ENCODE results near the gene VSTM1. TPM values are rescaled to one million over a fixed set of nuclear protein-coding genes. Genes with fewer than 3 reads are reported as not detected.

The VSTM1 gene
- polyA plus RNA-seq, 1 experiment, result not detected

- H3K27me3 ChIP-seq (ENCODE audit: control insufficient read depth, insufficient read depth, low read length), result peaks cover 15% of the 10 kb centered on the region
- ChIA-PET CTCF (interaction anchor here (1.2 to 2.2 kb wide), 2 partner anchors 32 to 38 kb away, joined by 4 to 9 read pairs; no protein-coding TSS in a partner anchor), POLR2A (no interaction called here)
- no peak overlapping the region for H3K4me3 ChIP-seq (ENCODE audit: low read depth, low read length)
- H3K36me3 ChIP-seq (ENCODE audit: control insufficient read depth, insufficient read depth, low read length), result no peaks in the 10 kb centered on the region
- DNase-seq (ENCODE audit: low read depth), result no peak
- TF ChIP-seq CTCF (IDR thresholded peaks at IDR 0.05; ENCODE audit: insufficient read depth, low read depth, low read length), result no peak
Measured at GRCh38 chr19:53992211-53992610, 71.5 kb downstream of the VSTM1 start.

- no peak for TF ChIP-seq CTCF (IDR thresholded peaks at IDR 0.05; ENCODE audit: insufficient read depth, low read depth, low read length)
- DNase-seq (ENCODE audit: low read depth), result no peak
- ChIA-PET CTCF (interaction anchor here (1.0 to 1.2 kb wide), 2 partner anchors 37 to 39 kb away, joined by 4 read pairs; no protein-coding TSS in a partner anchor), POLR2A (interaction anchor here (0.6 kb wide), 1 partner anchor 117 kb away, joined by 8 read pairs; no protein-coding TSS in a partner anchor)
- Histone ChIP-seq H3K4me3 (ENCODE audit: low read depth, low read length) (peak within 1 kb of the TSS; percentile 33), H3K27me3 (ENCODE audit: control insufficient read depth, insufficient read depth, low read length) (peaks cover 15% of the 10 kb centered on the region), H3K36me3 (ENCODE audit: control insufficient read depth, insufficient read depth, low read length) (no peaks in the 10 kb centered on the region)
Measured at GRCh38 chr19:53991224-53992113, 72.2 kb downstream of the VSTM1 start, which contains the start of gene CACNG6. CACNG6 (plus strand) TSS chr19:53991637; CDS start chr19:53992878, 1,241 bp downstream.

Small RNA genes lying within 50 kb of the gene (small RNA-seq; reads per million reads assigned to genes)
- gene AC012314.20 (ENCODE audit: insufficient read length, low read depth, low replicate concordance), result not detected

Other genes starting within 250 kb of the VSTM1 start
- gene NLRP12, start 239.6 kb downstream of the VSTM1 start, polyA plus RNA-seq (2011; rRNA removed), result not detected in 2 replicates
- 92.9 and 134 TPM in 2 replicates for gene MYADM, start 196.0 kb downstream of the VSTM1 start, polyA plus RNA-seq (2011; rRNA removed)
- not detected in 2 replicates for gene PRKCG, start 181.7 kb downstream of the VSTM1 start, polyA plus RNA-seq (2011; rRNA removed)
- 0.50 and 0.90 TPM in 2 replicates for gene CACNG7, start 154.6 kb downstream of the VSTM1 start, polyA plus RNA-seq (2011; rRNA removed)
- gene CACNG8, start 101.0 kb downstream of the VSTM1 start, polyA plus RNA-seq (2011; rRNA removed), result 0.01 and 0.02 TPM in 2 replicates
- 0.04 TPM in 2 replicates for gene CACNG6, start 72.3 kb downstream of the VSTM1 start, polyA plus RNA-seq (2011; rRNA removed)
- gene TARM1, start 17.5 kb upstream of the VSTM1 start, polyA plus RNA-seq (2011; rRNA removed), result not detected in 2 replicates
- 0.27 and 0.66 TPM in 2 replicates for gene OSCAR, start 36.9 kb upstream of the VSTM1 start, polyA plus RNA-seq (2011; rRNA removed)
- 26.6 and 45.8 TPM in 2 replicates for gene NDUFA3, start 39.0 kb upstream of the VSTM1 start, polyA plus RNA-seq (2011; rRNA removed)
- 15.3 and 18.8 TPM in 2 replicates for gene TFPT, start 51.8 kb upstream of the VSTM1 start, polyA plus RNA-seq (2011; rRNA removed)
- 27.7 and 39.4 TPM in 2 replicates for gene PRPF31, start 51.9 kb upstream of the VSTM1 start, polyA plus RNA-seq (2011; rRNA removed)
- gene CNOT3, start 73.9 kb upstream of the VSTM1 start, polyA plus RNA-seq (2011; rRNA removed), result 6.2 and 6.3 TPM in 2 replicates
- gene LENG1, start 95.8 kb upstream of the VSTM1 start, polyA plus RNA-seq (2011; rRNA removed), result 3.7 and 4.4 TPM in 2 replicates
- 0.54 and 0.55 TPM in 2 replicates for gene TMC4, start 109.3 kb upstream of the VSTM1 start, polyA plus RNA-seq (2011; rRNA removed)
- 75.1 and 101 TPM in 2 replicates for gene MBOAT7, start 125.7 kb upstream of the VSTM1 start, polyA plus RNA-seq (2011; rRNA removed)
- 36.2 and 53.9 TPM in 2 replicates for gene TSEN34, start 127.4 kb upstream of the VSTM1 start, polyA plus RNA-seq (2011; rRNA removed)
- gene RPS9, start 137.0 kb upstream of the VSTM1 start, polyA plus RNA-seq (2011; rRNA removed), result 2,387 and 3,504 TPM in 2 replicates
- not detected in 2 replicates for gene LILRB3, start 159.1 kb upstream of the VSTM1 start, polyA plus RNA-seq (2011; rRNA removed)
- not detected in 2 replicates for gene LILRA6, start 178.9 kb upstream of the VSTM1 start, polyA plus RNA-seq (2011; rRNA removed)
- not detected in 2 replicates for gene LILRB5, start 193.4 kb upstream of the VSTM1 start, polyA plus RNA-seq (2011; rRNA removed)
- not detected in 2 replicates for gene LILRB2, start 217.2 kb upstream of the VSTM1 start, polyA plus RNA-seq (2011; rRNA removed)
- not detected in 2 replicates for gene LILRA5, start 249.3 kb upstream of the VSTM1 start, polyA plus RNA-seq (2011; rRNA removed)